GM12878 (cell line): Measurements from ENCODE around the gene CD9. TPM values are rescaled to one million over a fixed set of nuclear protein-coding genes. Genes with fewer than 3 reads are reported as not detected.

ENCODE experiments used
- ATAC-seq: fragments of 200-7000 bp; cut with Tn5 transposase; 3 replicates; pipeline ENCODE4 v1.9.1; 2020; ENCODE audit warnings: mild to moderate bottlenecking, moderate library complexity
- BruUV-seq: library from RNA; stranded (reverse); fragments of 400-500 nt; replicated peaks from 2 replicates; lab custom pipeline; 2021; lab: Mats Ljungman, UMichigan
- CTCF ChIA-PET: fragments of 300-600 bp; sonication (Branson Sonifier 250); formaldehyde crosslinking; extraction: SDS; loops from one replicate; lab custom pipeline; 2021; ENCODE audit warnings: inconsistent platforms; lab: Yijun Ruan, JAX
- POLR2A ChIA-PET: fragments of 350-600 bp; formaldehyde crosslinking; extraction: SDS; loops from one replicate; lab custom pipeline; 2021; ENCODE audit warnings: inconsistent platforms; lab: Charles Lee
- RAD21 ChIA-PET: fragments of 300-600 bp; sonication (Branson Sonifier 250); formaldehyde crosslinking; loops from one replicate; lab custom pipeline; 2023; ENCODE audit warnings: antibody characterized with exemption; ENCODE audit not compliant: unreplicated experiment; lab: Charles Lee
- SMC1A ChIA-PET: fragments of 300-600 bp; sonication (Branson Sonifier 250); formaldehyde crosslinking; loops from one replicate; lab custom pipeline; 2023; ENCODE audit not compliant: unreplicated experiment, uncharacterized antibody; lab: Charles Lee
- DNase-seq: peaks from one replicate; pipeline ENCODE4 v3.0.0-alpha.2; 2011; ENCODE audit warnings: low read depth, low spot score
- FAIRE-seq: peaks from 3 replicates; lab custom pipeline; 2011; peaks lifted over from hg19 to GRCh38; lab: Jason Lieb, UNC
- H2AFZ ChIP-seq: 2 replicates; pipeline ENCODE4 v1.6.0; 2011; ENCODE audit warnings: low read depth, low read length, control low read depth; ENCODE audit not compliant: control insufficient read depth
- H3K27ac ChIP-seq: 2 replicates; pipeline ENCODE4 v1.5.1; 2011; ENCODE audit warnings: control low read depth; ENCODE audit not compliant: control insufficient read depth, insufficient read depth
- H3K27me3 ChIP-seq, 2 experiments: replicated peaks in 1 of 2; 2 replicates each; pipeline versions ENCODE4 v1.6.0 to v1.6.1; 2011; ENCODE audit warnings: low read length in 1 of 2; ENCODE audit not compliant: control insufficient read depth in 2 of 2, insufficient read depth in 2 of 2
- H3K36me3 ChIP-seq, 2 experiments: 2 replicates each; pipeline ENCODE4 v1.5.1; 2011; ENCODE audit warnings: low read length in 1 of 2; ENCODE audit not compliant: control insufficient read depth in 2 of 2, insufficient read depth in 2 of 2
- H3K4me1 ChIP-seq: 2 replicates; pipeline ENCODE4 v1.6.1; 2011; ENCODE audit warnings: mild to moderate bottlenecking, low read length, moderate library complexity, mixed read lengths; ENCODE audit not compliant: control insufficient read depth, insufficient read depth
- H3K4me2 ChIP-seq: 2 replicates; pipeline ENCODE4 v1.6.0; 2011; ENCODE audit warnings: control low read depth; ENCODE audit not compliant: control insufficient read depth, insufficient read depth
- H3K4me3 ChIP-seq: fragments of 200-600 bp; sonication (generic); 2 replicates; pipeline ENCODE4 v1.5.1; 2016
- H3K79me2 ChIP-seq: 2 replicates; pipeline ENCODE4 v1.6.0; 2011; ENCODE audit warnings: low read length; ENCODE audit not compliant: control insufficient read depth, insufficient read depth
- H3K9ac ChIP-seq: 2 replicates; pipeline ENCODE4 v1.8.0; 2011; ENCODE audit warnings: low read length, control low read depth, mixed read lengths; ENCODE audit not compliant: control insufficient read depth, insufficient read depth
- H3K9me3 ChIP-seq: replicated peaks from 3 replicates; pipeline ENCODE4 v1.5.1; 2011; ENCODE audit warnings: mild to moderate bottlenecking, low read length; ENCODE audit not compliant: control insufficient read depth, insufficient read depth
- H4K20me1 ChIP-seq: 2 replicates; pipeline ENCODE4 v1.6.0; 2011; ENCODE audit not compliant: control insufficient read depth, insufficient read depth
- BCLAF1 ChIP-seq: fragments of 450-650 bp; IDR thresholded peaks from 2 replicates; pipeline ENCODE4 v1.6.1; 2017; ENCODE audit warnings: antibody characterized with exemption, mild to moderate bottlenecking, moderate library complexity
- IKZF1 ChIP-seq: fragments of 450-650 bp; conservative IDR thresholded peaks from 2 replicates; pipeline ENCODE4 v1.6.1; 2017; ENCODE audit warnings: antibody characterized with exemption, mild to moderate bottlenecking
- POLR2AphosphoS2 ChIP-seq: IDR thresholded peaks from 2 replicates; pipeline ENCODE4 v1.6.1; 2011; ENCODE audit warnings: low read depth, mild to moderate bottlenecking, low read length, improper control_type of control experiment, moderate library complexity
- TARDBP ChIP-seq: IDR thresholded peaks from 2 replicates; pipeline ENCODE4 v1.6.1; 2016; ENCODE audit warnings: borderline replicate concordance
- WGBS: methylation state at CpG from one replicate; pipeline ENCODE4 v1.1.6; 2016; ENCODE audit warnings: low lambda C conversion rate; ENCODE audit not compliant: insufficient replicate concordance, insufficient coverage; ENCODE audit errors: missing lambda C conversion rate; 5-methylcytosine and 5-hydroxymethylcytosine counted together
- in situ Hi-C: fragments of 300-500 bp; cut with MboI; formaldehyde crosslinking; loops from 9 replicates; pipeline ENCODE4 v1.14.3; 2018; ENCODE audit warnings: mixed read lengths
- intact Hi-C: fragments of 100-400 bp; cut with micrococcal nuclease; formaldehyde crosslinking; loops from one replicate; pipeline ENCODE4 v1.14.2; 2022; ENCODE audit not compliant: unreplicated experiment
- polyA plus RNA-seq, 11 experiments: library from polyadenylated mRNA; depleted of rRNA in 4 of 11; unstranded in 6 of 11; stranded (reverse) in 5 of 11; fragments of >200 nt; fragmentation: Nextera tagmentation in 4 of 11; fragmentation: Illumina TruSeq in 1 of 11; extraction: Ambion mirVana in 4 of 11; extraction: Trizol in 1 of 11; gene quantifications; 1 replicate in 1 of 11; 2 replicates in 10 of 11; pipeline versions ENCODE4 v1.2.1 to v1.2.3, GENCODE V29; 2011 to 2016; ENCODE audit warnings: inconsistent platforms in 2 of 11, missing spikeins in 2 of 11, low read depth in 1 of 11
- total RNA-seq, 4 experiments: library from RNA; depleted of rRNA in 3 of 4; stranded (reverse); fragments of >200 nt in 3 of 4; fragmentation: Illumina TruSeq in 1 of 4; extraction: Trizol in 1 of 4; gene quantifications; 2 replicates each; pipeline versions ENCODE4 v1.2.1 to v1.2.3, GENCODE V29; 2013 to 2021

Gene CD9
- total and polyA plus RNA-seq, 10 of the 15 experiments (the other 5 are each of a cell fraction or from before 2014, with no cell fraction given), result 4.8 to 29.9 (median 9.7) TPM

GRCh38 chr12:6275928-6276887 lies 76.0 kb downstream of the CD9 start:
- H3K4me2 ChIP-seq, result no peak overlapping the region
- RAD21 ChIA-PET, result interaction anchor here (0.9 to 9.8 kb wide), 5 partner anchors 37 to 109 kb away, joined by 4 to 304 read pairs (median 9); partner anchors contain the start of gene CD9
- H3K79me2 ChIP-seq, result no peaks in the 10 kb centered on the region
- SMC1A ChIA-PET, result interaction anchor here (0.9 to 10.3 kb wide), 16 partner anchors 10 to 239 kb away, joined by 3 to 107 read pairs (median 6); partner anchors contain the start of gene CD9
- no peak for FAIRE-seq
- DNase-seq, result no peak
- H3K9me3 ChIP-seq, result no peaks in the 10 kb centered on the region
- no peak overlapping the region for H3K27ac ChIP-seq
- BruUV-seq, result no TSS peak
- H3K4me1 ChIP-seq, result peaks cover 21% of the 10 kb centered on the region
- no peak overlapping the region for H3K9ac ChIP-seq
- WGBS, result 30% methylated on average over 16 of the region's 16 CpGs
- CTCF ChIA-PET, result interaction anchor here (0.7 to 10.1 kb wide), 12 partner anchors 8 to 287 kb away, joined by 3 to 401 read pairs (median 3); partner anchors contain the start of gene CD9
- H4K20me1 ChIP-seq, result no peaks in the 10 kb centered on the region
- no peak overlapping the region for H2AFZ ChIP-seq
- intact Hi-C loops, result no loop called here
- no peaks in the 10 kb centered on the region for H3K27me3 ChIP-seq
- H3K4me3 ChIP-seq, result no peak overlapping the region
- no peak for TF ChIP-seq TARDBP
- TF ChIP-seq POLR2AphosphoS2, result no peak
- TF ChIP-seq BCLAF1, result no peak
- TF ChIP-seq IKZF1, result no peak
- in situ Hi-C loops, result loop anchor here (5.0 kb wide), 1 partner anchor 84 kb away; no protein-coding TSS in a partner anchor
- POLR2A ChIA-PET, result interaction anchor here (5.5 kb wide), 1 partner anchor 75 kb away, joined by 43 read pairs; the partner anchor contains the start of gene CD9
- ATAC-seq, result no peak
- no peaks in the 10 kb centered on the region for H3K36me3 ChIP-seq
